SK-N-SH treated with all-trans-retinoic acid at 6 μM for 48 hours (cell line): ENCODE results near the gene ZMYND19.
"Not testable (repeated sequence)": the region's sequence is repeated elsewhere in the genome, so short reads cannot be mapped to it uniquely, and the experiment has no call there.

Experiments used
- GLIS3 ChIP-seq: fragments of 250-450 bp; sonication (Bioruptor Pico); IDR thresholded peaks from 2 replicates; pipeline ENCODE4 v1.5.0; 2020; ENCODE audit warnings: mild to moderate bottlenecking, moderate library complexity
- RARB ChIP-seq: fragments of 250-450 bp; sonication (Bioruptor Pico); IDR thresholded peaks from 2 replicates; pipeline ENCODE4 v1.8.0; 2021; ENCODE audit warnings: mild to moderate bottlenecking, moderate library complexity
- TF ChIP-seq, protein P1 (sequence below): fragments of 250-450 bp; sonication (Bioruptor Pico); IDR thresholded peaks from 2 replicates; pipeline ENCODE4 v1.8.0; 2020; ENCODE audit warnings: mild to moderate bottlenecking, moderate library complexity, borderline replicate concordance

DNA sequence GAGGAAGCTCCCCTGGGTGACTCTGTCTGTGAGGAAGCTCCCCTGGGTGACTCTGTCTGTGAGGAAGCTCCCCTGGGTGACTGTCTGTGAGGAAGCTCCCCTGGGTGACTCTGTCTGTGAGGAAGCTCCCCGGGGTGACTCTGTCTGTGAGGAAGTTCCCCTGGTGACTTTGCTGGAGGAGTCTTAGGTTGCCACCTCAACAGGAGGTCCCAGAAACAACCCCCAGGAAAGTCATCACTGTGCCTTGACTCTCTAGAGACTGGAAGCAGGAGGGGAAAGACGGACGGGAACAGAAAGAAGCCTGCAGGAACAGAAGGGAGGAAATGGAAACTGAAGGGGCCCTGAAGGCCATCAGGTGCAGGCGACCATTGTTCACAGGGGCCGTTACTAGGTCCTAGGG is 21.9 kb downstream of the ZMYND19 start:
- not testable (repeated sequence) for TF ChIP-seq RARB, GLIS3 (CRISPR knock-in tag)
- TF ChIP-seq, protein P1, sequence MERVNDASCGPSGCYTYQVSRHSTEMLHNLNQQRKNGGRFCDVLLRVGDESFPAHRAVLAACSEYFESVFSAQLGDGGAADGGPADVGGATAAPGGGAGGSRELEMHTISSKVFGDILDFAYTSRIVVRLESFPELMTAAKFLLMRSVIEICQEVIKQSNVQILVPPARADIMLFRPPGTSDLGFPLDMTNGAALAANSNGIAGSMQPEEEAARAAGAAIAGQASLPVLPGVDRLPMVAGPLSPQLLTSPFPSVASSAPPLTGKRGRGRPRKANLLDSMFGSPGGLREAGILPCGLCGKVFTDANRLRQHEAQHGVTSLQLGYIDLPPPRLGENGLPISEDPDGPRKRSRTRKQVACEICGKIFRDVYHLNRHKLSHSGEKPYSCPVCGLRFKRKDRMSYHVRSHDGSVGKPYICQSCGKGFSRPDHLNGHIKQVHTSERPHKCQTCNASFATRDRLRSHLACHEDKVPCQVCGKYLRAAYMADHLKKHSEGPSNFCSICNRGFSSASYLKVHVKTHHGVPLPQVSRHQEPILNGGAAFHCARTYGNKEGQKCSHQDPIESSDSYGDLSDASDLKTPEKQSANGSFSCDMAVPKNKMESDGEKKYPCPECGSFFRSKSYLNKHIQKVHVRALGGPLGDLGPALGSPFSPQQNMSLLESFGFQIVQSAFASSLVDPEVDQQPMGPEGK (CRISPR knock-in tag) = not testable (repeated sequence)
